Parathyroid adenoma (tissue), 2 donors: ENCODE data around the gene VPS35.
A peak's percentile ranks its signal among the peaks of the same experiment; 100 is the strongest.

Experiments
- H2AFZ ChIP-seq: fragments of 300-600 bp; sonication (generic); one replicate; pipeline ENCODE4 v1.7.0; 2017; ENCODE audit warnings: antibody characterized with exemption, mild to moderate bottlenecking
- H3K27ac ChIP-seq: fragments of 300-600 bp; sonication (generic); one replicate; pipeline ENCODE4 v1.7.0; 2017
- H3K27me3 ChIP-seq: fragments of 300-600 bp; sonication (generic); one replicate; pipeline ENCODE4 v1.7.0; 2017; ENCODE audit warnings: low read length; ENCODE audit not compliant: control insufficient read depth, insufficient read depth
- H3K36me3 ChIP-seq: fragments of 300-600 bp; sonication (generic); one replicate; pipeline ENCODE4 v1.7.0; 2017; ENCODE audit warnings: low read length; ENCODE audit not compliant: control insufficient read depth, insufficient read depth
- H3K4me1 ChIP-seq: fragments of 300-600 bp; sonication (generic); one replicate; pipeline ENCODE4 v1.7.0; 2017; ENCODE audit warnings: control low read depth
- H3K4me2 ChIP-seq: fragments of 300-600 bp; sonication (generic); one replicate; pipeline ENCODE4 v1.7.0; 2017; ENCODE audit warnings: low read length
- H3K4me3 ChIP-seq: fragments of 300-600 bp; sonication (generic); one replicate; pipeline ENCODE4 v1.7.0; 2017; ENCODE audit warnings: low read depth, low read length
- H3K79me2 ChIP-seq: fragments of 300-600 bp; sonication (generic); one replicate; pipeline ENCODE4 v1.7.0; 2017; ENCODE audit warnings: control low read depth
- H3K9ac ChIP-seq: fragments of 300-600 bp; sonication (generic); one replicate; pipeline ENCODE4 v1.7.0; 2017; ENCODE audit warnings: mild to moderate bottlenecking
- H3K9me3 ChIP-seq: fragments of 300-600 bp; sonication (generic); one replicate; pipeline ENCODE4 v1.7.0; 2017; ENCODE audit warnings: low read length; ENCODE audit not compliant: control insufficient read depth
- TF ChIP-seq, protein P1 (sequence below): fragments of 300-600 bp; sonication (generic); IDR thresholded peaks from one replicate; pipeline ENCODE4 v1.7.0; 2017; ENCODE audit warnings: antibody characterized with exemption, mild to moderate bottlenecking
- donor health status: primary hyperparathyroidism.

Gene VPS35

DNA sequence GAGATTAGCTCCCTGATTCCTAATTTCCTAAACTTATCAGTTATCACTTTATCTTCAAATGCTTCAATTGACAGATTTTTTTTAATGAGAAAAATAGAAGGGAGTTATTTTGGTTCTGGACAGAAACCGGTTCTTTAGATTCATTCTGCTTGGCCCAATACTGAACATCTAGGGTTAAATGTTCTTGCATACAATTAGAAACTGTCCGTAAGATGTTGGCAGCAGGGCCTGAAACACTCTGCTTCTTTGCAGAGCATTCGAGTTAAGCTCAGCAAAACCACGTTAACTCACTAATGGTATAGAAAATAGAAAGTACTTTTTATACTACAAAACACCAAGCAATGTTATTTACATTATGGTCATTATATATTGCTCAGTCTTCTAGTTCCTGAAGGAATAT lies 75.0 kb downstream of the VPS35 start:
- Histone ChIP-seq H3K79me2 (no peaks in the 10 kb centered on the region), H3K27me3 (no peaks in the 10 kb centered on the region), H3K4me3 (no peak overlapping the region), H3K9me3 (no peaks in the 10 kb centered on the region), H2AFZ (no peak overlapping the region), H3K36me3 (no peaks in the 10 kb centered on the region), H3K4me2 (no peak overlapping the region), H3K4me1 (no peaks in the 10 kb centered on the region), H3K27ac (no peak overlapping the region), H3K9ac (no peak overlapping the region)
- TF ChIP-seq, protein P1, sequence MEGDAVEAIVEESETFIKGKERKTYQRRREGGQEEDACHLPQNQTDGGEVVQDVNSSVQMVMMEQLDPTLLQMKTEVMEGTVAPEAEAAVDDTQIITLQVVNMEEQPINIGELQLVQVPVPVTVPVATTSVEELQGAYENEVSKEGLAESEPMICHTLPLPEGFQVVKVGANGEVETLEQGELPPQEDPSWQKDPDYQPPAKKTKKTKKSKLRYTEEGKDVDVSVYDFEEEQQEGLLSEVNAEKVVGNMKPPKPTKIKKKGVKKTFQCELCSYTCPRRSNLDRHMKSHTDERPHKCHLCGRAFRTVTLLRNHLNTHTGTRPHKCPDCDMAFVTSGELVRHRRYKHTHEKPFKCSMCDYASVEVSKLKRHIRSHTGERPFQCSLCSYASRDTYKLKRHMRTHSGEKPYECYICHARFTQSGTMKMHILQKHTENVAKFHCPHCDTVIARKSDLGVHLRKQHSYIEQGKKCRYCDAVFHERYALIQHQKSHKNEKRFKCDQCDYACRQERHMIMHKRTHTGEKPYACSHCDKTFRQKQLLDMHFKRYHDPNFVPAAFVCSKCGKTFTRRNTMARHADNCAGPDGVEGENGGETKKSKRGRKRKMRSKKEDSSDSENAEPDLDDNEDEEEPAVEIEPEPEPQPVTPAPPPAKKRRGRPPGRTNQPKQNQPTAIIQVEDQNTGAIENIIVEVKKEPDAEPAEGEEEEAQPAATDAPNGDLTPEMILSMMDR: no peak

DNA sequence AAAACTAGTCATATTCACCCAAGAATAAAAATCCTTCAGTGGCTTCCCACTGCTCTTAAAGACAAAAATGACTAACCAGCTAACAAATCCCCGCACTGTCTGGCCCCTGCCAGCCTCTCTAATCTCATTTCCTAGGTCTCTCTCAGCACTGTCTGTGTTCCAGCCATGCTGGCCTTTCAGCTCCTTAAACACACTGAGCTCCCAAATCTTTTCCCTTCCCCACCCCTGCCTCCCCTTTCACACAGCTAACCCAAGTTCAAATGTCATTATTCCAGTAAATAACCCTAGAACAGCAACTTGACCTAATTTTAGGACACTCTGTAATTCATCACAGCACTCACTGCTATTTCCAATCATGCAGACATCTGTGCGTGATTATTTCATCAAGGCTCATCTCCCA lies 75.6 kb downstream of the VPS35 start:
- no peak overlapping the region for H2AFZ ChIP-seq
- TF ChIP-seq, protein P1: no peak
- no peak overlapping the region for H3K9ac ChIP-seq
- no peaks in the 10 kb centered on the region for H3K79me2 ChIP-seq
- no peaks in the 10 kb centered on the region for H3K36me3 ChIP-seq
- H3K4me2 ChIP-seq: no peak overlapping the region
- H3K4me1 ChIP-seq: no peaks in the 10 kb centered on the region
- no peak overlapping the region for H3K27ac ChIP-seq
- no peak overlapping the region for H3K4me3 ChIP-seq
- no peaks in the 10 kb centered on the region for H3K27me3 ChIP-seq
- H3K9me3 ChIP-seq: no peaks in the 10 kb centered on the region

DNA sequence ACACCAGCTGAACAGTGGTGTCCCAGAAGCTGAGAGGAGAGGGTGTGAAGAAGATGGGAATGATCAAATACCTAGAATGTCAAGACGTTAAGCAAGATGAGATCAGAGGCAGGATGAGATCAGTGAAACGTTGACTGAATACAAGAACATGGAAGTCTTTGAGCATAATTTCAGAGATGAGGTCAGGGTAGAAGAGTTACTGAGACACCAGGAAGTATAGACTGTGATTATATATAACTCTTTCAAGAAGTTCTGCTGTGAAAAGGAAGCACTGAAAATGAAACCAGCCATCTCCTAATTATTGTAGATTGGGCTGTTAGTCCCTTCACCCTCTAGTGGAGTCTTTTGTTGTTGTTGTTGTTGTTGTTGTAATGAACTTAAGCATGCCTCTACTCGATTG lies 76.9 kb downstream of the VPS35 start:
- Histone ChIP-seq H3K9me3 (no peaks in the 10 kb centered on the region), H3K36me3 (no peaks in the 10 kb centered on the region), H3K4me1 (no peaks in the 10 kb centered on the region), H2AFZ (peak overlapping the region; percentile 8), H3K9ac (no peak overlapping the region), H3K79me2 (no peaks in the 10 kb centered on the region), H3K27ac (no peak overlapping the region), H3K4me3 (no peak overlapping the region), H3K27me3 (no peaks in the 10 kb centered on the region), H3K4me2 (no peak overlapping the region)
- TF ChIP-seq, protein P1: no peak

DNA sequence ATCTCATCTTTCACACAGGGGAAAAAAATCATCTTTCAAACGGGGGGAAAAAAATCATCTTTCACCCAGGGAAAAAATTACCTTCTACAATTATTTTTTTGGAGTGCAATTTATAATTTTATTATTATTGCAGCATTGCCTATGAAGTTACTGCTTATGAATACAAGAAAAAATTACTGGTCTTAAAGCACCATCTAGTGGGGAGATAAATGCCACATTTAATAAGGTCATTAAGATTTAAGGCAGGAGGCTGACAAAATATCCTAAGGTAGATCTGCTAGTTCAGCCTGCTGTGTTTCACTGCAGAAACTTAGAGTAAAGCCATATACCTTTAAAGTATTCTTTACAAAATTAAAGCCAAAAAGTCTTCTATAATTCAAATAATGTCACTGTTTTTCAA lies 81.4 kb downstream of the VPS35 start:
- no peak overlapping the region for H3K4me3 ChIP-seq
- no peaks in the 10 kb centered on the region for H3K9me3 ChIP-seq
- no peaks in the 10 kb centered on the region for H3K36me3 ChIP-seq
- no peak overlapping the region for H3K9ac ChIP-seq
- TF ChIP-seq, protein P1: no peak
- H2AFZ ChIP-seq: no peak overlapping the region
- no peak overlapping the region for H3K4me2 ChIP-seq
- H3K27ac ChIP-seq: no peak overlapping the region
- H3K79me2 ChIP-seq: no peaks in the 10 kb centered on the region
- no peaks in the 10 kb centered on the region for H3K27me3 ChIP-seq
- H3K4me1 ChIP-seq: no peaks in the 10 kb centered on the region

DNA sequence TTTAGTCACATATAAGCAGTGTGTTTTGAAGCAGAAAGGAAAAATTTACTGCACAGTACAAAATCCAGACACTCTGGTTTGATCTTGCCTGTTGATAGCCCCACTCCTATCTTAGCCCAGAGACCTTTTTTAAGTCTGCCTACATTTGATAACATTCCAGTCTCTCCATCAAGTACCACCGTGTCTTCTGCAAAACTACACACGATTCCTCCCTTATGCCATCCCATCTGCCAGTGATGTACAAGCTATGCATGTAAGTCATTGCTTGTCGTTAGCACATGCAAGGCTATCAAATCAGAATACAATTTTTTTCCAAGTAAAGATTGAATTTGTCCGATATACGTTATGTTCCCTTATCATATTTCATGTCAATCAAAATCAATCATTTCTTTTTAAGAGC lies 82.7 kb downstream of the VPS35 start:
- TF ChIP-seq, protein P1: no peak
- H3K27ac ChIP-seq: no peak overlapping the region
- no peaks in the 10 kb centered on the region for H3K27me3 ChIP-seq
- H3K9me3 ChIP-seq: no peaks in the 10 kb centered on the region
- H3K79me2 ChIP-seq: no peaks in the 10 kb centered on the region
- no peak overlapping the region for H2AFZ ChIP-seq
- no peaks in the 10 kb centered on the region for H3K4me1 ChIP-seq
- no peaks in the 10 kb centered on the region for H3K36me3 ChIP-seq
- H3K4me2 ChIP-seq: no peak overlapping the region
- H3K9ac ChIP-seq: no peak overlapping the region
- H3K4me3 ChIP-seq: no peak overlapping the region
